GM23248 (cell line): ENCODE measurements around the gene PAQR8.

Experiments used
- EZH2 ChIP-seq: fragments of 200-600 bp; sonication (generic); IDR thresholded peaks from 2 replicates; pipeline ENCODE4 v1.6.1; 2018; ENCODE audit warnings: antibody characterized with exemption, mild to moderate bottlenecking; ENCODE audit not compliant: insufficient read depth, poor library complexity, severe bottlenecking
- EZH2phosphoT487 ChIP-seq: fragments of 200-600 bp; sonication (generic); IDR thresholded peaks from 2 replicates; pipeline ENCODE4 v1.6.1; 2018; ENCODE audit warnings: antibody characterized with exemption, moderate library complexity, mild to moderate bottlenecking, low read depth; ENCODE audit not compliant: insufficient read depth

DNA sequence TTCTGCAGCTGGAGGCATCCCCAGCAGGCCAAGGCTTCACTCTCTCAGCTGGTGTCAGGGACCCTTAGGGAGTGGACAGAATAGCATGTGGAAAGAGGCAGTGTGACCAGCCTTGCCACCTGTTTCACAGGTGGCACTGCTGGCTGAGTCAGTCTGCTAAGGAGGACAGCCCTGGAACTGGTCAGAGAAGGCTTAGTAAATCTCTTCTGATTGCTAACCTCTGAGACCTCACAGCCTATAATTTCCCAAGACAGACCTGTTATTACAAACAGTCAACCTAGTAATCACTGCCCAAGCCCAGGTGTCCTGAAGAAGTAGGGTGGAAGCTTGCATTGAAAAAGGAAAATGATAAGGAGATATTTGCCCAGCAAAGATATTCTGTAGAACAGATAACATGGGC lies 26.4 kb upstream of the PAQR8 start:
- TF ChIP-seq EZH2 (no peak), EZH2phosphoT487 (no peak)
